GM21786 (cell line): ENCODE data around the gene TCP1.
"Not testable (repeated sequence)": the region's sequence is repeated elsewhere in the genome, so short reads cannot be mapped to it uniquely, and the experiment has no call there.

ENCODE experiments used
- ATAC-seq: cut with Tn5 transposase; IDR thresholded peaks from one replicate; pipeline ENCODE4 v1.9.1; 2021; ENCODE audit not compliant: unreplicated experiment

TCP1 gene

GRCh38 chr6:159778131-159778530, 11.3 kb downstream of the TCP1 start:
- ATAC-seq: no peak

- ATAC-seq: no peak
Observed at GRCh38 chr6:159777240-159777904, 12.0 kb downstream of the TCP1 start.

GRCh38 chr6:159772196-159772595, 17.2 kb downstream of the TCP1 start:
- ATAC-seq: no peak

GRCh38 chr6:159769470-159769869, 19.9 kb downstream of the TCP1 start:
- no peak for ATAC-seq

- no peak for ATAC-seq
Observed at GRCh38 chr6:159766906-159767305, 22.5 kb downstream of the TCP1 start.

- peak; percentile 10 for ATAC-seq
Observed at GRCh38 chr6:159762681-159763293, 26.6 kb downstream of the TCP1 start.

- peak; percentile 98 for ATAC-seq
Observed at GRCh38 chr6:159761873-159762680, 27.3 kb downstream of the TCP1 start, which contains the start of gene ACAT2. Gene ACAT2 (plus strand): TSS chr6:159762045. CDS start chr6:159762088, 43 bp downstream.

- ATAC-seq: no peak
Observed at GRCh38 chr6:159761129-159761872, 28.1 kb downstream of the TCP1 start.

GRCh38 chr6:159760602-159761057, 28.8 kb downstream of the TCP1 start:
- no peak for ATAC-seq

GRCh38 chr6:159759645-159760044, 29.8 kb downstream of the TCP1 start:
- ATAC-seq: no peak

- no peak for ATAC-seq
Observed at GRCh38 chr6:159758031-159759001, 31.1 kb downstream of the TCP1 start.

GRCh38 chr6:159756508-159756907, 32.9 kb downstream of the TCP1 start:
- ATAC-seq: no peak

GRCh38 chr6:159754959-159755914, 34.2 kb downstream of the TCP1 start:
- no peak for ATAC-seq

GRCh38 chr6:159754401-159754800, 35.0 kb downstream of the TCP1 start:
- no peak for ATAC-seq

- no peak for ATAC-seq
Observed at GRCh38 chr6:159753081-159753872, 36.1 kb downstream of the TCP1 start.

GRCh38 chr6:159751448-159751847, 38.0 kb downstream of the TCP1 start:
- ATAC-seq: no peak

- ATAC-seq: not testable (repeated sequence)
Observed at GRCh38 chr6:159748127-159748526, 41.3 kb downstream of the TCP1 start.

GRCh38 chr6:159746759-159747158, 42.6 kb downstream of the TCP1 start:
- no peak for ATAC-seq
